ENCODE data around the gene RAB31. TPM values are rescaled to one million over a fixed set of nuclear protein-coding genes. Genes with fewer than 3 reads are reported as not detected.
A peak's percentile ranks its signal among the peaks of the same experiment; 100 is the strongest.

The RAB31 gene
- polyA plus RNA-seq, 1 of the 3 experiments (the other 2 are of a cell fraction): 23.0 TPM

GRCh38 chr18:9719421-9719981 is 11.4 kb downstream of the RAB31 start (continued):
- TF ChIP-seq REST (IDR thresholded peaks at IDR 0.05; ENCODE audit: low read depth, low read length) (no peak), FOSL2 (IDR thresholded peaks at IDR 0.05; ENCODE audit: borderline replicate concordance, low read depth) (peak; percentile 89), EP300 (IDR thresholded peaks at IDR 0.05; ENCODE audit: borderline replicate concordance in 1 of 2, low read depth in 1 of 2, low read length in 1 of 2) (no peak; a peak in 1 of 4 replicates), TCF12 (IDR thresholded peaks at IDR 0.05) (peak; percentile 14; the same call in 1 of the 2 replicates), NRF1 (IDR thresholded peaks at IDR 0.05; ENCODE audit: low read depth, low read length) (no peak), EZH2phosphoT487 (IDR thresholded peaks at IDR 0.05; ENCODE audit: borderline replicate concordance, low read depth) (no peak), GATA2 (CRISPR knock-in tag; IDR thresholded peaks at IDR 0.05) (no peak), POLR2AphosphoS5 (IDR thresholded peaks at IDR 0.05; ENCODE audit: low read depth, low read length) (no peak)

GRCh38 chr18:9720327-9720726 is 12.2 kb downstream of the RAB31 start:
- Histone ChIP-seq H3K4me1 (ENCODE audit: control insufficient read depth in 1 of 2, insufficient read depth in 2 of 2, low read depth in 1 of 2, low read length in 1 of 2) (peaks cover 0 to 7% of the 10 kb centered on the region in 2 experiments; a peak in 2 of 4 replicates), H4K20me1 (ENCODE audit: insufficient read depth) (no peaks in the 10 kb centered on the region)

More at GRCh38 chr18:9720327-9720726, 12.2 kb downstream of the RAB31 start:
- no peak for TF ChIP-seq NFIC (IDR thresholded peaks at IDR 0.05; ENCODE audit: borderline replicate concordance)
- TF ChIP-seq FOXJ3 (CRISPR knock-in tag; IDR thresholded peaks at IDR 0.05): no peak
- no peak for TF ChIP-seq SIN3A (IDR thresholded peaks at IDR 0.05; ENCODE audit: borderline replicate concordance, low read depth, low read length)
- no peak for TF ChIP-seq USF1 (IDR thresholded peaks at IDR 0.05; ENCODE audit: borderline replicate concordance, low read depth)
- no peak for TF ChIP-seq RCOR1 (IDR thresholded peaks at IDR 0.05; ENCODE audit: low read length)
- H3K27ac ChIP-seq (ENCODE audit: low read depth in 2 of 2, low read length in 1 of 2): peak overlapping the region in 1 of 2 experiments; percentile 95; a peak in 2 of 4 replicates
- ChIA-PET POLR2A (no interaction called here), CTCF (no interaction called here)
- H3K36me3 ChIP-seq (replicated peaks in 1 of 2; ENCODE audit: control insufficient read depth in 1 of 2, insufficient read depth in 2 of 2, low read length in 1 of 2): peaks cover 0 to 7% of the 10 kb centered on the region in 2 experiments
- no peak overlapping the region for H2AFZ ChIP-seq (ENCODE audit: low read depth)
- H3K4me3 ChIP-seq (ENCODE audit: low read depth in 2 of 2, low read length in 1 of 2): no peak overlapping the region
- WGBS (ENCODE audit: low lambda C conversion rate): 92% methylated on average over 8 of the region's 8 CpGs
- no peak overlapping the region; the same call in 1 of the 2 replicates for H3K9ac ChIP-seq
- peaks cover 19% of the 10 kb centered on the region for H3F3A ChIP-seq (replicated peaks; ENCODE audit: insufficient read depth)
- H3K4me2 ChIP-seq: peak overlapping the region; percentile 91; the same call in 1 of the 2 replicates
- H3K9me3 ChIP-seq: no peaks in the 10 kb centered on the region
- no peak for DNase-seq
- no peaks in the 10 kb centered on the region for H3K27me3 ChIP-seq (ENCODE audit: insufficient read depth)
- H3K9me2 ChIP-seq: no peaks in the 10 kb centered on the region
- peaks cover 77% of the 10 kb centered on the region for H3K79me2 ChIP-seq (ENCODE audit: insufficient read depth)

Data from SK-N-SH (cell line).